ENCODE data around the gene ADGRL1.

DNA sequence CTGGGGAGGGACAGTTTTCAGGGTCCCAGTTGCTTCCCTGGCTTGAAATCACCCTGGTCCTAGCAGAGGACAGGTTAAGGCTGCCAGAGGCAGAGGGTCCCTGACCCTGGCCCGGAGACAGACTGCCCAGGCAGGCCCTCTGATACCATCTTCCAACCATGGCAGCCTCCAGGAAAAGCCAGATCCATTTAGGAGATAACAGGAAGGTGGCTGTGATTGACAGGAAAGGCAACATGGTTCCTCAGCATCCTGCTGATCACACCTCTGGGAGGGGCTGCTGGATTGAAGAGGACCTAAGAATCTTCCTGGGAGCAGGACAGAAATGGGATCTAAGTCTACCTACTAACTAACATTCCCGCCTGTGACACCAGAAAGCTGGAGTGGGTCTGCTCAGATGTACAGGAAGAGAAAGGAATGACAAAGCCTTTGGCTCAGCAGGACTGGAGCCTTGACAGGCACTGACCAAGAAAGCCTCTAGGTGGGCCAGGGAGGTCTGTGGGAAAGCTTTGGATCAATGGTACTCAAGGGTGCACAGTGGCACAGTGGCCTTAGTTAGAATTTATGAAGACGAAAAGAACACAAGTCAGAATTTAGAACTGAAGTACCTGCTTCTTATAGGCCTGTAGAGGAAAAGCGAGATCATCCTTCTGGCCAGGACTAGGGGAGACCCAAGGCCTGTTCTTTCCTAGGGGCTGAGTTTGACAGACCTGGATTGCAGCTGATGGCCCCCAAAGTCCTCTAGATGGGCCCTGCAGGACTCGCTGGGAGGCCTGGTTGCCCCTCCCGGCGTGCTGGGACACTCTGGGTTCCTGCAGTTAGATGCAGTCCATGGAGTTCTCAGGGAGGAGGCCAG, 86.1 kb downstream of the ADGRL1 start:
- TF ChIP-seq, protein P1, sequence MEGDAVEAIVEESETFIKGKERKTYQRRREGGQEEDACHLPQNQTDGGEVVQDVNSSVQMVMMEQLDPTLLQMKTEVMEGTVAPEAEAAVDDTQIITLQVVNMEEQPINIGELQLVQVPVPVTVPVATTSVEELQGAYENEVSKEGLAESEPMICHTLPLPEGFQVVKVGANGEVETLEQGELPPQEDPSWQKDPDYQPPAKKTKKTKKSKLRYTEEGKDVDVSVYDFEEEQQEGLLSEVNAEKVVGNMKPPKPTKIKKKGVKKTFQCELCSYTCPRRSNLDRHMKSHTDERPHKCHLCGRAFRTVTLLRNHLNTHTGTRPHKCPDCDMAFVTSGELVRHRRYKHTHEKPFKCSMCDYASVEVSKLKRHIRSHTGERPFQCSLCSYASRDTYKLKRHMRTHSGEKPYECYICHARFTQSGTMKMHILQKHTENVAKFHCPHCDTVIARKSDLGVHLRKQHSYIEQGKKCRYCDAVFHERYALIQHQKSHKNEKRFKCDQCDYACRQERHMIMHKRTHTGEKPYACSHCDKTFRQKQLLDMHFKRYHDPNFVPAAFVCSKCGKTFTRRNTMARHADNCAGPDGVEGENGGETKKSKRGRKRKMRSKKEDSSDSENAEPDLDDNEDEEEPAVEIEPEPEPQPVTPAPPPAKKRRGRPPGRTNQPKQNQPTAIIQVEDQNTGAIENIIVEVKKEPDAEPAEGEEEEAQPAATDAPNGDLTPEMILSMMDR (conservative IDR thresholded peaks at IDR 0.05 in 1 of 2, IDR thresholded peaks at IDR 0.05 in 1 of 2; ENCODE audit: low read depth in 1 of 2, low read length in 2 of 2) = no peak
- no peak for TF ChIP-seq EZH2 (IDR thresholded peaks at IDR 0.05; ENCODE audit: low read length, missing control alignments)
